ENCODE measurements around the gene MFSD2A.

DNA sequence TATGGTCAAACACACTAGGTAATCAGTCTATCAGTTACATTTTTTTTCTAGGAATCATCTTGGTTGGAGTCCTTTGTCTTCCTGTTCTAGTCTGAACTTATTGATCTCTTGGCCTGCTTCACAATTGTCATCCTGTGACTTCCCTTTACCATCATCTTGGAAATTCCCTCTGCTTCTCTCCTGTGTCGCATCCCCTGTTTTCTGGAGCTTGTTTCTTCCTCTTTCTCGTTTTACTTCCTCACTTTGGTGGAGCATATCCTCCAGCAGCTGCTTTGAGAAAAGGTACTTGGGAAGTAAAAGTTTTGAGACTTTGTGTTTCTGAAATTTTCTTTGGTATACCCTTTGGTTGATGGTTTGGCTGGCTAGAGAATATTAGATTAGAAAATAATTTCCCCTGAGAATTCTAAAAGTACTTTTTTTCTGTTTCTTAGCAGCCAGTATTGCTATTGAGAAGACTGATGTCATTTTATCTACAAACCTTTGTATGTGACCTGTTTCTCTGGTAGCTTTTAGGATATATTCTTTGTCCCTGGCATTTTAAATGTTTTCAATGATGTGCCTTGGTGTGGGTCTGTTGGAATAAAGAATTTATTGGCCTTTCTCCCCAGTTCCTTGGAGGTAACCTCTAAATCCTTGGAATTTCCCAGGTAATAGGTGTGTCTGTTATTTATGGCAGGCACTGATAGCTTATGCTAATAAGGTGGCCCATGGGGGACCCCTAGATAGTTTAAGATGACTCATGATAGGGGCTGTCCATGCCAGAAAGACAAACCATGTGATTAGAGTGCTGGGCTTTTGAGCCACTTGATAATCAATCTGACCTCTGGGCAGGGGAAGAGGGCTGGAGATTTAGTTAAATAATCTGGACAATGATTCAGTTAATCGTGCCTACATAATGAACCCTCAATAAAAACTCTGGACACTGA lies 47.2 kb upstream of the MFSD2A start:
- TF ChIP-seq RAD21 (IDR thresholded peaks at IDR 0.05; ENCODE audit: low read length) (no peak), FOXJ3 (CRISPR knock-in tag; IDR thresholded peaks at IDR 0.05) (no peak), TAF1 (IDR thresholded peaks at IDR 0.05; ENCODE audit: borderline replicate concordance, low read depth, low read length) (no peak), MXI1 (IDR thresholded peaks at IDR 0.05; ENCODE audit: low read depth, low read length) (no peak), NFIC (IDR thresholded peaks at IDR 0.05; ENCODE audit: borderline replicate concordance) (no peak), JUND (IDR thresholded peaks at IDR 0.05) (no peak)
- TF ChIP-seq, protein P1, sequence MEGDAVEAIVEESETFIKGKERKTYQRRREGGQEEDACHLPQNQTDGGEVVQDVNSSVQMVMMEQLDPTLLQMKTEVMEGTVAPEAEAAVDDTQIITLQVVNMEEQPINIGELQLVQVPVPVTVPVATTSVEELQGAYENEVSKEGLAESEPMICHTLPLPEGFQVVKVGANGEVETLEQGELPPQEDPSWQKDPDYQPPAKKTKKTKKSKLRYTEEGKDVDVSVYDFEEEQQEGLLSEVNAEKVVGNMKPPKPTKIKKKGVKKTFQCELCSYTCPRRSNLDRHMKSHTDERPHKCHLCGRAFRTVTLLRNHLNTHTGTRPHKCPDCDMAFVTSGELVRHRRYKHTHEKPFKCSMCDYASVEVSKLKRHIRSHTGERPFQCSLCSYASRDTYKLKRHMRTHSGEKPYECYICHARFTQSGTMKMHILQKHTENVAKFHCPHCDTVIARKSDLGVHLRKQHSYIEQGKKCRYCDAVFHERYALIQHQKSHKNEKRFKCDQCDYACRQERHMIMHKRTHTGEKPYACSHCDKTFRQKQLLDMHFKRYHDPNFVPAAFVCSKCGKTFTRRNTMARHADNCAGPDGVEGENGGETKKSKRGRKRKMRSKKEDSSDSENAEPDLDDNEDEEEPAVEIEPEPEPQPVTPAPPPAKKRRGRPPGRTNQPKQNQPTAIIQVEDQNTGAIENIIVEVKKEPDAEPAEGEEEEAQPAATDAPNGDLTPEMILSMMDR (IDR thresholded peaks at IDR 0.05) = no peak

All from SK-N-SH (cell line).